Hypothalamus (tissue), 51 donors: ENCODE measurements around the gene BTNL3.
"Not testable (repeated sequence)": the region's sequence is repeated elsewhere in the genome, so short reads cannot be mapped to it uniquely, and the experiment has no call there.

ENCODE experiments used
- DNase-seq, 51 donors: peaks; one replicate each; lab custom pipeline; 2025; lab: John Stamatoyannopoulos, UW

The BTNL3 gene

GRCh38 chr5:180988592-180988991 is at the start of gene BTNL3:
Gene BTNL3, plus strand, starts transcription at chr5:180988846. Its CDS starts 183 bp downstream, at chr5:180989029.
- DNase-seq, result no peak

GRCh38 chr5:180950291-180950949 is 38.2 kb upstream of the BTNL3 start:
- no peak for DNase-seq

DNA sequence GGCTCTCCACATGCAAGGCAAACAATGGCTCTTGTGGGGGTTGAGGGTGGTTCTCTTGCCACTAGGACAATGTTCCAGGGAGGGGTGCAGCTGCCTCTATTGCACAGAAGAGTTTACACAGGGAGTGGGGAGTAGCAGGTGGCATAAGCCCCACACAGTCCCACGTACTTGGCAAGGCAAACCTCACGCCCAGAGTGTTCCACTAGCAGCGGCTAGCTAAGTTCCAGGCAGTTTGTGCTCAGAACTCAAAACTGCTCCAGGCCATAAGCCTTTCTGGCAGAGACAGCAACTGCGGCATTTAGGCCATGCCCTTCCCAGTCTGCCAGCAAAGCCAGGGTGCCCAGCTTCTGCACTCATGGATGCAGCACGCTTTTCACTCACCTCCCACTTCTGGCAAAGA is 29.0 kb upstream of the BTNL3 start:
- DNase-seq, result no peak

GRCh38 chr5:180960209-180960608 is 28.4 kb upstream of the BTNL3 start:
- DNase-seq, result no peak

- DNase-seq, result no peak
These were observed 19.2 kb upstream of the BTNL3 start for GRCh38 chr5:180969406-180969805.

GRCh38 chr5:180970336-180970735 is 18.3 kb upstream of the BTNL3 start:
- DNase-seq, result no peak

- DNase-seq, result no peak
These were observed 17.8 kb upstream of the BTNL3 start for GRCh38 chr5:180970875-180971274.

DNA sequence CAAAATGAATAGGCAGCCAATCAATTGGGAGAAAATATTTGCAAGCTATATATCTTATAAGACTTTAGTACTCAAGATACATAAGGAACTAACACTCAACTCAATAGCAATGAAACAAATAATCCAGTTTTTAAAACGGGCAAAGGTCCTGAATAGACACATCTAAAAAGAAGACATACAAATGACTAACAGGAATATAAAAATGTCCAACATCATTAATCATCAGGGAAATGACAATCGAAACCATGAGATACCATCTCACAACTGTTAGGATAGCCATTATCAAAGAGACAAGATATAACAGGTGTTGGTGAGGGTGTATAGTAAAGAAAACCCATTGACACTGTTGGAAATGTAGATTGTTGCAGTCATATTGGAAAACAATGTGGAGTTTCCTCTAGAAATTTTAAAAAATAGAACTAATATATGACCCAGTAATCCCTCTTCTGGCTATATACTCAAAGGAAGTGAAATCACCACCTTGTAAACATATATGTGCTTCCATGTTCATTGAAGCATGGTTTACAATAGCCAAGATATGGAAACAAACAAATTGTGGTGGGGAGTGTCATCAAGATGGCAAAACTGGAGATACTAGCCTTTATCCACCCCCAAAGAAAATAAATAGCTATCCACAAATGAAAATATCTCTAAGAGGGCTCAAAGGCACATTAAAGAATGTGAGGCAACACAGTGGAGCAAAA is 13.9 kb upstream of the BTNL3 start:
- no peak for DNase-seq

GRCh38 chr5:180975338-180975737 is 13.3 kb upstream of the BTNL3 start:
- no peak for DNase-seq

DNA sequence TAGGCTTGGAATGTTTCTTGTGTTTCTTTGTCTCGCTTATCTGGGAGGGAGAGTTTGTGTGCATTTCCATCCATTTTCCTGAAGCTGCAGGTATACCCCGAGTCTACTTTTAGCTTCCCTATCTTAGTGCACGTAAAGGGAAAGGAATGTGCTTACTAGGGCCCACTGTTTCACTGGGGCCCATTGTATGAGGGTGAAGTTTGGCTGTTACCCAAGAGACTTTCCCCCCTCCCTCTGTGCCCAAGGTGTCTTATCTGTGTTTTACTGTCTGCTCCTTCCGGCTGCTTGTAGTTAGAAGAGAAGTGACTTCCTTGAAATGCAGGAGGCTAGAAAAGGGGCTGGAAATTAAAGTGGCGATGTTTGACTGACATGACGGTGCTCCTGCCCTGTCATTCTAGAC is 12.1 kb upstream of the BTNL3 start:
- DNase-seq, result no peak

- no peak for DNase-seq
These were observed 10.8 kb upstream of the BTNL3 start for GRCh38 chr5:180977852-180978251.

GRCh38 chr5:180982008-180982741 is 6.5 kb upstream of the BTNL3 start:
- no peak for DNase-seq

DNA sequence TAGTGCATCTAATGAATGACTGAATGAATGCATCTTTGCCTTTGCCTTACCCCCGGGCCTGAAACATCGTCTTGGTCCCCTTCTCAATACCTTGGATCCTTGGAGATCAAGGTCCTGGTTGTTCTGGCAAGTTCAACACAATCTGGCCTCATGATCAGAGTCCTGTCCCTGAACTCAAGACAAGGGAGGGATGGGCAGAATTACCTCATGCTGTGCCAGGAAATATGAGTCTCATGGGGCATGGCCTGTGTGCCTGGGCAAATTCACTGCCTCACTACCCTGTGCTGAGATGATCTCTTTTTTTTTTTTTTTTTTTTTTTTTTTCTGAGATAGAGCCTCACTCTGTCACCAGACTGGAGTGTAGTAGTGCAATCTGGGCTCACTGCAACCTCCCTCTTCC is 630 bp upstream of the BTNL3 start:
- DNase-seq, result no peak

DNA sequence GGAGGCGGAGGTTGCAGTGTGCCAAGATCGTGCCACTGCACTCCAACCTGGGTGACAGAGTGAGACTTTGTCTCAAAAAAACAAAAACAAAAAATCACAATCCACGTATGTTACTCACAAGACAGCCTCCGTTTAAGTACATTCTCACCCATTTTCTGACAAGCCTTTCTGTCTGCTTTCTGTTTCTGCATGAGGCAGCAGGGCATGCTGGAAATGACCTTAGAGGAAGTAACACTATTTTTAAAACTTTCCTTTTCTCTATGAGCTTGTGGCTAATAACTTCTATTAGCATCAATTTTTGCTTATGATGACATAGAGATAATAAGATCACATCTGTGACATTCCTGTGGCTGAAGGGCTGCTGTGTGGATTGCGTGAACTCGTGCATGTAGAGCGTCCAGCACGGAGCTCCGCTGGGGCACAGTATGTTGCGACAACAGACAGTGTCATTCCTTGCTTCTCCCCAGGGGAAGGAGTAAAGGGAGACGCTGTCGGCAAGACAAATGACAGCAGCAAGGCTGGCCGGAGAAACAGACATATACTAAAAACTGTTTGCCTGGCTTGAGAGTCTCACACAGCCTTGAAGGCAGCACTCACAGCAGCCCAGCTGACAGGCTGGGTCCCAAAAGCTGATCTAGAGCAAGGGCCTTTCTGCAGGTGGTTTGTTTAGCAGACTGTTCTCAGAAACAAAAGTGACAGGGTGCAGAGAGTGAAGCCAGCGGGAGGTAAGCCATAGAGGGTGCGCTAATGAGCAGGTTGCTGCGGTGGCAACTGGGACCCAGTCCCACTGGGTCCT is 1.6 kb downstream of the BTNL3 start:
- no peak for DNase-seq

- no peak for DNase-seq
These were observed 2.2 kb downstream of the BTNL3 start for GRCh38 chr5:180990882-180991242.

GRCh38 chr5:181001947-181002346 is 13.3 kb downstream of the BTNL3 start:
- DNase-seq, result no peak

- no peak for DNase-seq
These were observed 17.1 kb downstream of the BTNL3 start for GRCh38 chr5:181005791-181006190.

DNA sequence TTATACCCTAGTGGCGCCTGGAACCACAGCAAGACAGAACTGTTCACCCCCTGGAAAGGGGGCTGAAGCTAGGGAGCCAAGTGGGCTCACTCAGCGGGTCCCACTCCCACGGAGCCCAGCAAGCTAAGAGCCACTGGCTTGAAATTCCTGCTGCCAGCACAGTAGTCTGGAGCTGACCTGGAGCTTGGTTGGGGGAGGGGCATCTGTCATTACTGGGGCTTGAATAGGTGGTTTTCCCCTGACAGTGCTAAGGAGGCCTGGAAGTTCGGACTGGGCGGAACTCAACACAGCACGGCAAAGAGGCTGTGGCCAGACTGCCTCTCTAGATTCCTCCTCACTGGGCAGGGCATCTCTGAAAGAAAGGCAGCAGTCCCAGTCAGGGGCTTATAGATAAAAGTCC is 19.5 kb downstream of the BTNL3 start:
- no peak for DNase-seq

GRCh38 chr5:181010018-181010417 is 21.4 kb downstream of the BTNL3 start:
- DNase-seq, result not testable (repeated sequence)

DNA sequence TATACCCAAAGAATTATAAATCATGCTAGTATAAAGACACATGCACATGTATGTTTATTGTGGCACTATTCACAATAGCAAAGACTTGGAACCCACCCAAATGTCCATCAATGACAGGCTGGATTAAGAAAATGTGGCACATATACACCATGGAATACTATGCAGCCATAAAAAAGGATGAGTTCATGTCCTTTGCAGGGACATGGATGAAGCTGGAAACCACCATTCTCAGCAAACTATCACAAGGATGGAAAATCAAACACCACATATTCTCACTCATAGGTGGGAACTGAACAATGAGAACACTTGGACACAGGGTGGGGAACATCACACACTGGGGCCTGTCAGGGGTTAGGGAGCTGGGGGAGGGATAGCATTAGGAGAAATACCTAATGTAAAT is 26.0 kb downstream of the BTNL3 start:
- not testable (repeated sequence) for DNase-seq

DNA sequence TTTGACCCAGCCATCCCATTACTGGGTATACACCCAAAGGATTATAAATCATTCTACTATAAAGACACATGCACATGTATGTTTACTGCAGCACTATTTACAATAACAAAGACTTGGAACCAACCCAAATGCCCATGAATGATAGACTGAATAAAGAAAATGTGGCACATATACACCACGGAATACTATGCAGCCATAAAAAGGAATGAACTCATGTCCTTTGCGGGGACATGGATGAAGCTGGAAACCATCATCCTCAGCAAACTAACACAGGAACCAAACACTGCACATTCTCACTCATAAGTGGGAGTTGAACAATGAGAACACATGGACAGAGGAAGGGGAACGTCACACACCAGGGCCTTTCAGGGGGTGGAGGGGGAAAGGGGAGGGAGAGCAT is 28.8 kb downstream of the BTNL3 start:
- DNase-seq, result not testable (repeated sequence)
